A549 (cell line): ENCODE data around the gene COMTD1. TPM values are rescaled to one million over a fixed set of nuclear protein-coding genes. Genes with fewer than 3 reads are reported as not detected.

ENCODE experiments used
- ATOH8 ChIP-seq: fragments of 250-450 bp; sonication (Bioruptor Pico); IDR thresholded peaks from 2 replicates; pipeline ENCODE4 v1.5.0; 2020; ENCODE audit warnings: low read depth, mild to moderate bottlenecking, moderate library complexity
- BCL3 ChIP-seq: fragments of >200 bp; sonication (Bioruptor Twin); formaldehyde crosslinking; IDR thresholded peaks from 3 replicates; pipeline ENCODE4 v1.6.1; 2016
- BHLHE40 ChIP-seq: IDR thresholded peaks from 2 replicates; pipeline ENCODE4 v1.6.1; 2012; ENCODE audit warnings: low read depth, low read length, inconsistent platforms
- CBX2 ChIP-seq: fragments of 200-600 bp; sonication (generic); IDR thresholded peaks from 2 replicates; pipeline ENCODE4 v1.6.1; 2016; ENCODE audit warnings: low read depth, mild to moderate bottlenecking, borderline replicate concordance
- CBX8 ChIP-seq: fragments of 200-600 bp; sonication (generic); IDR thresholded peaks from 2 replicates; pipeline ENCODE4 v1.6.1; 2016
- CEBPB ChIP-seq, 2 experiments: fragments of >200 bp in 1 of 2; sonication (Bioruptor Twin) in 1 of 2; formaldehyde crosslinking in 1 of 2; IDR thresholded peaks; 2 replicates each; pipeline ENCODE4 v1.6.1; 2012 to 2016
- CHD4 ChIP-seq: fragments of 200-600 bp; sonication (generic); IDR thresholded peaks from 2 replicates; pipeline ENCODE4 v1.6.1; 2016; ENCODE audit warnings: antibody characterized with exemption, mild to moderate bottlenecking, borderline replicate concordance
- CTCF ChIP-seq: fragments of >200 bp; sonication (Bioruptor Twin); formaldehyde crosslinking; IDR thresholded peaks from 3 replicates; pipeline ENCODE4 v1.5.1; 2016
- E2F6 ChIP-seq: IDR thresholded peaks from 2 replicates; pipeline ENCODE4 v1.6.1; 2012; ENCODE audit warnings: low read depth, borderline replicate concordance
- EP300 ChIP-seq, 2 experiments: fragments of >200 bp; sonication (Bioruptor Twin); formaldehyde crosslinking; IDR thresholded peaks; 2 replicates in 1 of 2; 3 replicates in 1 of 2; pipeline ENCODE4 v1.6.1; 2016 to 2017
- ESRRA ChIP-seq: fragments of 150-350 bp; IDR thresholded peaks from 2 replicates; pipeline ENCODE4 v1.6.1; 2014; ENCODE audit warnings: mild to moderate bottlenecking, low read length, borderline replicate concordance
- FOSB ChIP-seq: fragments of 250-450 bp; sonication (Bioruptor Pico); IDR thresholded peaks from 2 replicates; pipeline ENCODE4 v1.5.0; 2020; ENCODE audit warnings: mild to moderate bottlenecking, moderate library complexity
- FOSL2 ChIP-seq, 2 experiments: fragments of 450-650 bp in 1 of 2; fragments of >200 bp in 1 of 2; sonication (Bioruptor Twin) in 1 of 2; formaldehyde crosslinking; IDR thresholded peaks; 2 replicates each; pipeline versions ENCODE4 v1.5.0 to v1.6.1; 2016 to 2020; ENCODE audit warnings: mild to moderate bottlenecking in 1 of 2, moderate library complexity in 1 of 2
- HES2 ChIP-seq: fragments of >200 bp; sonication (Bioruptor Twin); formaldehyde crosslinking; IDR thresholded peaks from 2 replicates; pipeline ENCODE4 v1.6.1; 2016
- HOXA7 ChIP-seq: fragments of 250-450 bp; sonication (Bioruptor Pico); IDR thresholded peaks from 2 replicates; pipeline ENCODE4 v1.5.0; 2020; ENCODE audit warnings: mild to moderate bottlenecking, moderate library complexity
- HOXB13 ChIP-seq: fragments of 250-450 bp; sonication (Bioruptor Pico); IDR thresholded peaks from 2 replicates; pipeline ENCODE4 v1.5.0; 2020; ENCODE audit warnings: low read depth, mild to moderate bottlenecking, moderate library complexity
- JUNB ChIP-seq: fragments of >200 bp; sonication (Bioruptor Twin); formaldehyde crosslinking; IDR thresholded peaks from 2 replicates; pipeline ENCODE4 v1.6.1; 2016
- MAX ChIP-seq: IDR thresholded peaks from 2 replicates; pipeline ENCODE4 v1.6.1; 2012
- MAZ ChIP-seq: fragments of 150-350 bp; IDR thresholded peaks from 2 replicates; pipeline ENCODE4 v1.6.1; 2014; ENCODE audit warnings: antibody characterized with exemption, low read depth, low read length, borderline replicate concordance
- MYC ChIP-seq: IDR thresholded peaks from 2 replicates; pipeline ENCODE4 v1.6.1; 2012; ENCODE audit warnings: mild to moderate bottlenecking, inconsistent platforms, low read length, improper control_type of control experiment, borderline replicate concordance
- NPAS2 ChIP-seq: fragments of 250-450 bp; sonication (Bioruptor Pico); IDR thresholded peaks from 2 replicates; pipeline ENCODE4 v1.8.0; 2022; ENCODE audit warnings: mild to moderate bottlenecking, moderate library complexity, borderline replicate concordance
- PBX3 ChIP-seq: IDR thresholded peaks from 2 replicates; pipeline ENCODE4 v1.6.1; 2012
- PHF8 ChIP-seq: fragments of 200-600 bp; sonication (generic); IDR thresholded peaks from 2 replicates; pipeline ENCODE4 v1.6.1; 2016; ENCODE audit warnings: low read depth, mild to moderate bottlenecking, antibody characterized with exemption, moderate library complexity, borderline replicate concordance
- POLR2AphosphoS2 ChIP-seq: conservative IDR thresholded peaks from 2 replicates; pipeline ENCODE4 v1.6.1; 2012; ENCODE audit warnings: low read length, improper control_type of control experiment, inconsistent platforms
- RAD21 ChIP-seq, 2 experiments: fragments of >200 bp in 1 of 2; sonication (Bioruptor Twin) in 1 of 2; formaldehyde crosslinking in 1 of 2; IDR thresholded peaks in 1 of 2; conservative IDR thresholded peaks in 1 of 2; 2 replicates in 1 of 2; 3 replicates in 1 of 2; pipeline ENCODE4 v1.6.1; 2012 to 2018; ENCODE audit warnings: inconsistent platforms in 1 of 2
- REST ChIP-seq: fragments of 200-600 bp; sonication (generic); IDR thresholded peaks from 2 replicates; pipeline ENCODE4 v1.6.1; 2016; ENCODE audit warnings: antibody characterized with exemption, mild to moderate bottlenecking, moderate library complexity
- RFX5 ChIP-seq: fragments of 450-650 bp; IDR thresholded peaks from 2 replicates; pipeline ENCODE4 v1.7.1; 2014; ENCODE audit warnings: antibody characterized with exemption, mild to moderate bottlenecking, moderate library complexity
- TFCP2L1 ChIP-seq: fragments of 250-450 bp; sonication (Bioruptor Pico); IDR thresholded peaks from 2 replicates; pipeline ENCODE4 v1.5.0; 2021; ENCODE audit warnings: mild to moderate bottlenecking
- USF2 ChIP-seq: fragments of 450-650 bp; IDR thresholded peaks from 2 replicates; pipeline ENCODE4 v1.6.1; 2014; ENCODE audit warnings: antibody characterized with exemption
- ZNF302 ChIP-seq: fragments of 250-450 bp; sonication (Bioruptor Pico); IDR thresholded peaks from 2 replicates; pipeline ENCODE4 v1.9.0; 2021; ENCODE audit warnings: inconsistent platforms, mild to moderate bottlenecking, moderate library complexity
- polyA plus RNA-seq, 4 experiments: library from polyadenylated mRNA; depleted of rRNA in 3 of 4; stranded (reverse); fragments of >200 nt; fragmentation: RNase III in 1 of 4; extraction: RNeasy Plus Mini Kit Qiagen cat#74134 plus additional on column Dnase treatment in 1 of 4; gene quantifications; 2 replicates in 3 of 4; 3 replicates in 1 of 4; pipeline ENCODE4 v1.2.3, GENCODE V29; 2011 to 2017

Gene COMTD1
- polyA plus RNA-seq, 2 of the 4 experiments (the other 2 are of a cell fraction), result 9.8 to 34.2 TPM

GRCh38 chr10:75210282-75211006 lies 25.3 kb downstream of the COMTD1 start, which contains the start of gene VDAC2 (continued):
- TF ChIP-seq REST, result no peak
- peak; percentile 48 for TF ChIP-seq BCL3
- TF ChIP-seq ATOH8 (CRISPR knock-in tag), result no peak
- TF ChIP-seq MAZ, result 0 out of 2 replicates have a peak, but pooled peaks have one; percentile 32
- TF ChIP-seq MYC, result peak; percentile 90
- no peak for TF ChIP-seq RFX5
- peak; percentile 87 for TF ChIP-seq MAX
- no peak for TF ChIP-seq HOXA7
- TF ChIP-seq FOSL2 (IDR thresholded peaks at IDR 0.05), result no peak
- TF ChIP-seq FOSL2 (CRISPR knock-in tag; IDR thresholded peaks at IDR 0.05), result peak; percentile 26; the same call in 1 of the 2 replicates
- no peak; a peak in 2 of 5 replicates for TF ChIP-seq RAD21 (conservative IDR thresholded peaks at IDR 0.05 in 1 of 2, IDR thresholded peaks at IDR 0.05 in 1 of 2)
- no peak for TF ChIP-seq JUNB
- TF ChIP-seq BHLHE40, result no peak
- no peak for TF ChIP-seq HES2
- TF ChIP-seq PHF8, result peak; percentile 85; the same call in 1 of the 2 replicates
- TF ChIP-seq CHD4, result no peak
- peak in 1 of 2 experiments; percentile 29; a peak in 1 of 5 replicates for TF ChIP-seq EP300 (IDR thresholded peaks at IDR 0.05)
- no peak for TF ChIP-seq CBX8
- TF ChIP-seq USF2, result peak; percentile 18; the same call in 1 of the 2 replicates
- TF ChIP-seq E2F6, result no peak
- TF ChIP-seq CTCF, result no peak
- no peak for TF ChIP-seq ESRRA
- no peak for TF ChIP-seq POLR2AphosphoS2
- TF ChIP-seq CEBPB (IDR thresholded peaks at IDR 0.05), result no peak
- TF ChIP-seq PBX3, result peak; percentile 71
- TF ChIP-seq FOSB, result no peak
- no peak for TF ChIP-seq NPAS2 (CRISPR knock-in tag)
- no peak for TF ChIP-seq HOXB13
- TF ChIP-seq TFCP2L1 (CRISPR knock-in tag), result no peak
- TF ChIP-seq CBX2, result no peak
- TF ChIP-seq ZNF302, result no peak
